ENCODE data around the gene NEMF.

The NEMF gene

GRCh38 chr14:49882826-49883694 lies 30.5 kb upstream of the NEMF start:
- CTCF ChIA-PET, result interaction anchor here (0.7 kb wide), 1 partner anchor 17 kb away, joined by 3 read pairs; no protein-coding TSS in a partner anchor
- Histone ChIP-seq H3K27ac (ENCODE audit: extremely low read depth, low read depth, low read length) (no peak overlapping the region), H3K4me1 (ENCODE audit: control insufficient read depth, insufficient read depth, low read length) (peaks cover 13% of the 10 kb centered on the region), H3K36me3 (ENCODE audit: control insufficient read depth in 2 of 2, insufficient read depth in 1 of 2, low read length in 2 of 2) (no peaks in the 10 kb centered on the region), H3K9me3 (ENCODE audit: control insufficient read depth, insufficient read depth, low read depth, low read length) (no peaks in the 10 kb centered on the region), H3K4me3 (ENCODE audit: low read depth, low read length) (no peak overlapping the region)
- no peak for TF ChIP-seq PATZ1 (tag by site-specific recombination; IDR thresholded peaks at IDR 0.05)
- TF ChIP-seq ZNF280D (tag by site-specific recombination; IDR thresholded peaks at IDR 0.05), result no peak
- 0 out of 2 replicates have a peak, but pooled peaks have one; percentile 20 for TF ChIP-seq TRIM28 (IDR thresholded peaks at IDR 0.05; ENCODE audit: borderline replicate concordance, low read length)
- no peak for TF ChIP-seq ELK4 (IDR thresholded peaks at IDR 0.05; ENCODE audit: borderline replicate concordance, low read depth, low read length)
- TF ChIP-seq ZNF155 (tag by site-specific recombination; IDR thresholded peaks at IDR 0.05), result no peak
- peak; percentile 27 for TF ChIP-seq SETDB1 (IDR thresholded peaks at IDR 0.05; ENCODE audit: insufficient read length, low read length)
- TF ChIP-seq SP7 (tag by site-specific recombination; IDR thresholded peaks at IDR 0.05), result no peak
- TF ChIP-seq KLF7 (tag by site-specific recombination; IDR thresholded peaks at IDR 0.05; ENCODE audit: borderline replicate concordance), result no peak
- POLR2A ChIA-PET, result interaction anchor here (0.6 kb wide), 1 partner anchor 9 kb away, joined by 3 read pairs; no protein-coding TSS in a partner anchor

- Histone ChIP-seq H3K9me3 (ENCODE audit: control insufficient read depth, insufficient read depth, low read depth, low read length) (no peaks in the 10 kb centered on the region), H3K4me1 (ENCODE audit: control insufficient read depth, insufficient read depth, low read length) (peaks cover 13% of the 10 kb centered on the region), H3K4me3 (ENCODE audit: low read depth, low read length) (no peak overlapping the region), H3K27ac (ENCODE audit: extremely low read depth, low read depth, low read length) (no peak overlapping the region), H3K36me3 (ENCODE audit: control insufficient read depth in 2 of 2, insufficient read depth in 1 of 2, low read length in 2 of 2) (no peaks in the 10 kb centered on the region)
- POLR2A ChIA-PET, result interaction anchor here (0.6 kb wide), 1 partner anchor 11 kb away, joined by 4 read pairs; the partner anchor contains the start of gene ARF6
- CTCF ChIA-PET, result interaction anchor here (0.5 to 3.0 kb wide), 6 partner anchors 11 to 436 kb away, joined by 3 to 16 read pairs (median 4); no protein-coding TSS in a partner anchor
- TF ChIP-seq ZNF792 (tag by site-specific recombination; IDR thresholded peaks at IDR 0.05), result no peak
- no peak for TF ChIP-seq FEZF1 (tag by site-specific recombination; IDR thresholded peaks at IDR 0.05)
- TF ChIP-seq ZNF211 (tag by site-specific recombination; IDR thresholded peaks at IDR 0.05; ENCODE audit: low read depth), result no peak
- TF ChIP-seq ZNF121 (tag by site-specific recombination; IDR thresholded peaks at IDR 0.05), result no peak
- TF ChIP-seq ZNF248 (tag by site-specific recombination; IDR thresholded peaks at IDR 0.05), result no peak
- no peak for TF ChIP-seq GFI1B (tag by site-specific recombination; IDR thresholded peaks at IDR 0.05)
These were observed 28.9 kb upstream of the NEMF start for GRCh38 chr14:49881350-49882001.

All from HEK293 (cell line).